ENCODE data around the gene ABAT. TPM values are rescaled to one million over a fixed set of nuclear protein-coding genes. Genes with fewer than 3 reads are reported as not detected.

Gene ABAT
- total RNA-seq, 2 experiments from 2014 or later, result 5.4 to 6.0 TPM

GRCh38 chr16:8831871-8832716 is 157.7 kb downstream of the ABAT start:
- intact Hi-C loops (cut with DNase I, micrococcal nuclease), result no loop called here
- Mint-ChIP-seq H3K9me3 (ENCODE audit: low read depth) (no peaks in the 10 kb centered on the region), H3K36me3 (ENCODE audit: low read depth) (peaks cover 46% of the 10 kb centered on the region), H3K27ac (no peak overlapping the region), H3K4me3 (no peak overlapping the region), H3K4me1 (peaks cover 18% of the 10 kb centered on the region), H3K27me3 (no peaks in the 10 kb centered on the region)
- no peak for ATAC-seq
- CTCF ChIA-PET, result no interaction called here
- no peak for DNase-seq
- POLR2A ChIA-PET, result no interaction called here

GRCh38 chr16:8832717-8833105 is 158.3 kb downstream of the ABAT start:
- intact Hi-C loops (cut with DNase I, micrococcal nuclease), result no loop called here
- DNase-seq, result no peak
- Mint-ChIP-seq H3K9me3 (ENCODE audit: low read depth) (no peaks in the 10 kb centered on the region), H3K36me3 (ENCODE audit: low read depth) (peaks cover 45% of the 10 kb centered on the region), H3K4me3 (no peak overlapping the region), H3K27me3 (no peaks in the 10 kb centered on the region), H3K4me1 (peaks cover 18% of the 10 kb centered on the region), H3K27ac (no peak overlapping the region)
- POLR2A ChIA-PET, result no interaction called here
- ATAC-seq, result no peak
- CTCF ChIA-PET, result no interaction called here

Other genes starting within 250 kb of the ABAT start
- not detected for gene TMEM114, start 84.1 kb upstream of the ABAT start, total RNA-seq
- gene METTL22, start 52.9 kb upstream of the ABAT start, total RNA-seq, result 10 to 100 TPM; 32.3 to 45.8 TPM
- 10 to 100 TPM in 1 of 2 experiments, 1 to 10 TPM in 1; 9.4 to 14.5 TPM for gene TMEM186, start 123.0 kb downstream of the ABAT start, total RNA-seq
- 10 to 100 TPM; 38.3 to 39.0 TPM for gene PMM2, start 123.2 kb downstream of the ABAT start, total RNA-seq
- gene CARHSP1, start 194.4 kb downstream of the ABAT start, total RNA-seq, result 10 to 100 TPM; 49.4 to 64.5 TPM
- gene LITAFD, start 207.7 kb downstream of the ABAT start, total RNA-seq, result not detected